SH-SY5Y (cell line): ENCODE measurements around the gene GPSM1.

ENCODE experiments used
- GATA2 ChIP-seq: IDR thresholded peaks from 2 replicates; pipeline ENCODE4 v1.6.1; 2011; ENCODE audit warnings: mild to moderate bottlenecking, low read depth, low read length
- GATA3 ChIP-seq: IDR thresholded peaks from 2 replicates; pipeline ENCODE4 v1.6.1; 2011; ENCODE audit warnings: low read depth, mild to moderate bottlenecking, low read length, moderate library complexity

GRCh38 chr9:136307215-136307750 lies 20.1 kb upstream of the GPSM1 start:
- TF ChIP-seq GATA3, result no peak
- no peak for TF ChIP-seq GATA2
